ENCODE results near the gene ASCL5.

GRCh38 chr1:201141418-201141817, 14.4 kb upstream of the ASCL5 start:
- TF ChIP-seq, protein P1, sequence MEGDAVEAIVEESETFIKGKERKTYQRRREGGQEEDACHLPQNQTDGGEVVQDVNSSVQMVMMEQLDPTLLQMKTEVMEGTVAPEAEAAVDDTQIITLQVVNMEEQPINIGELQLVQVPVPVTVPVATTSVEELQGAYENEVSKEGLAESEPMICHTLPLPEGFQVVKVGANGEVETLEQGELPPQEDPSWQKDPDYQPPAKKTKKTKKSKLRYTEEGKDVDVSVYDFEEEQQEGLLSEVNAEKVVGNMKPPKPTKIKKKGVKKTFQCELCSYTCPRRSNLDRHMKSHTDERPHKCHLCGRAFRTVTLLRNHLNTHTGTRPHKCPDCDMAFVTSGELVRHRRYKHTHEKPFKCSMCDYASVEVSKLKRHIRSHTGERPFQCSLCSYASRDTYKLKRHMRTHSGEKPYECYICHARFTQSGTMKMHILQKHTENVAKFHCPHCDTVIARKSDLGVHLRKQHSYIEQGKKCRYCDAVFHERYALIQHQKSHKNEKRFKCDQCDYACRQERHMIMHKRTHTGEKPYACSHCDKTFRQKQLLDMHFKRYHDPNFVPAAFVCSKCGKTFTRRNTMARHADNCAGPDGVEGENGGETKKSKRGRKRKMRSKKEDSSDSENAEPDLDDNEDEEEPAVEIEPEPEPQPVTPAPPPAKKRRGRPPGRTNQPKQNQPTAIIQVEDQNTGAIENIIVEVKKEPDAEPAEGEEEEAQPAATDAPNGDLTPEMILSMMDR (IDR thresholded peaks at IDR 0.05; ENCODE audit: insufficient read depth, low read length, poor library complexity, severe bottlenecking) = no peak
- no peak for TF ChIP-seq EZH2phosphoT487 (conservative IDR thresholded peaks at IDR 0.05; ENCODE audit: low read length)
